Suprapubic skin (tissue), 3 donors: ENCODE results near the gene KIAA2012.

ENCODE experiments used
- CTCF ChIP-seq, 2 donors: fragments of 200-600 bp in 1 of 2; fragments of 450-650 bp in 1 of 2; sonication (generic) in 1 of 2; IDR thresholded peaks; one replicate each; pipeline ENCODE4 v1.5.1; 2016 to 2019; ENCODE audit warnings: antibody characterized with exemption in 2 of 2, mild to moderate bottlenecking in 1 of 2, moderate library complexity in 1 of 2
- EP300 ChIP-seq: sonication (generic); formaldehyde crosslinking; IDR thresholded peaks from one replicate; pipeline ENCODE4 v1.6.1; 2017; ENCODE audit warnings: antibody characterized with exemption
- POLR2A ChIP-seq, 2 donors: fragments of 450-650 bp; IDR thresholded peaks; one replicate each; pipeline ENCODE4 v1.6.1; 2017; ENCODE audit warnings: antibody characterized with exemption in 2 of 2, mild to moderate bottlenecking in 2 of 2, moderate library complexity in 2 of 2

GRCh38 chr2:202148515-202149154 is 75.6 kb downstream of the KIAA2012 start:
- TF ChIP-seq CTCF (IDR thresholded peaks at IDR 0.05) (no peak), EP300 (no peak), POLR2A (IDR thresholded peaks at IDR 0.05) (no peak)
